Spleen (tissue), 11 donors: Measurements from ENCODE around the gene TACC2. TPM values are rescaled to one million over a fixed set of nuclear protein-coding genes. Genes with fewer than 3 reads are reported as not detected.
"Not testable (repeated sequence)": the region's sequence is repeated elsewhere in the genome, so short reads cannot be mapped to it uniquely, and the experiment has no call there.

Source experiments
- DNase-seq: peaks from one replicate; pipeline ENCODE4 v3.0.0-alpha.2; 2020
- H3K27ac ChIP-seq, 8 donors: fragments of 200-600 bp; sonication (generic) in 7 of 8; 1 replicate in 4 of 8; 2 replicates in 4 of 8; pipeline versions ENCODE4 v1.5.0 to v1.8.0; 2016 to 2021; ENCODE audit warnings: inconsistent platforms in 4 of 8, mild to moderate bottlenecking in 4 of 8, moderate library complexity in 1 of 8
- H3K27me3 ChIP-seq, 7 donors: fragments of 200-600 bp; sonication (generic) in 6 of 7; replicated peaks in 1 of 7; 1 replicate in 4 of 7; 2 replicates in 3 of 7; pipeline versions ENCODE4 v1.5.0 to v1.8.0; 2016 to 2021; ENCODE audit warnings: inconsistent platforms in 3 of 7, mild to moderate bottlenecking in 1 of 7
- H3K36me3 ChIP-seq, 6 donors: fragments of 200-600 bp; sonication (generic) in 5 of 6; 1 replicate in 4 of 6; 2 replicates in 2 of 6; pipeline versions ENCODE4 v1.5.0 to v1.8.0; 2016 to 2021; ENCODE audit warnings: inconsistent platforms in 2 of 6
- H3K4me1 ChIP-seq, 6 donors: fragments of 200-600 bp; sonication (generic) in 5 of 6; 1 replicate in 3 of 6; 2 replicates in 3 of 6; pipeline versions ENCODE4 v1.5.0 to v1.8.0; 2016 to 2021; ENCODE audit warnings: inconsistent platforms in 3 of 6
- H3K4me3 ChIP-seq, 8 donors: fragments of 200-600 bp; sonication (generic) in 7 of 8; 1 replicate in 4 of 8; 2 replicates in 4 of 8; pipeline versions ENCODE4 v1.5.0 to v1.8.0; 2016 to 2021; ENCODE audit warnings: inconsistent platforms in 4 of 8, mild to moderate bottlenecking in 4 of 8, moderate library complexity in 2 of 8
- H3K9me3 ChIP-seq, 8 donors: fragments of 200-600 bp; sonication (generic) in 7 of 8; 1 replicate in 4 of 8; 2 replicates in 4 of 8; pipeline versions ENCODE4 v1.5.0 to v1.8.0; 2016 to 2021; ENCODE audit warnings: inconsistent platforms in 4 of 8
- POLR2A ChIP-seq, 3 donors: fragments of 450-650 bp; IDR thresholded peaks; one replicate each; pipeline ENCODE4 v1.5.1; 2017; ENCODE audit warnings: antibody characterized with exemption in 3 of 3, mild to moderate bottlenecking in 1 of 3
- POLR2AphosphoS5 ChIP-seq, 3 donors: sonication (generic); formaldehyde crosslinking; IDR thresholded peaks; one replicate each; pipeline ENCODE4 v1.5.1; 2017; ENCODE audit warnings: antibody characterized with exemption in 3 of 3
- WGBS, 5 donors: extraction: QIAGEN DNeasy Blood & Tissue Kit in 3 of 5; methylation state at CpG; one replicate each; pipeline versions ENCODE4 v1.1.5 to v1.1.7; 2013 to 2018; 5-methylcytosine and 5-hydroxymethylcytosine counted together
- intact Hi-C: fragments of 100-400 bp; cut with DNase I; formaldehyde crosslinking; loops from one replicate; pipeline ENCODE4 v1.15.0; 2023; ENCODE audit warnings: low total_unique reads
- polyA plus RNA-seq, 3 donors: library from polyadenylated mRNA; stranded (reverse); fragments of 200-250 nt; gene quantifications; one replicate each; pipeline ENCODE4 v1.2.1, GENCODE V29; 2013
- total RNA-seq, 7 donors: library from RNA; depleted of rRNA in 3 of 7; stranded (reverse); fragments of >200 nt in 3 of 7; fragmentation: NEBNext Ultra II Directional in 4 of 7; extraction: Animal tissue kit (Norgen Biotek cat#: 25700) in 4 of 7; gene quantifications; one replicate each; pipeline versions ENCODE4 v1.1.0 to v1.2.1, GENCODE V29; 2016 to 2021
- TF ChIP-seq, protein P1 (sequence below), 11 experiments: fragments of 200-600 bp in 7 of 11; fragments of 450-650 bp in 4 of 11; sonication (generic) in 4 of 11; IDR thresholded peaks in 8 of 11; conservative IDR thresholded peaks in 3 of 11; 1 replicate in 7 of 11; 2 replicates in 4 of 11; pipeline versions ENCODE4 v1.4.0 to v1.8.0; 2016 to 2021; ENCODE audit warnings: antibody characterized with exemption in 11 of 11, inconsistent platforms in 4 of 11, mild to moderate bottlenecking in 1 of 11
- donor health status: healthy with polysubstance abuse.
- donor health status: DM: no; HTN: no; CAD: no; lungs with moderate emphysema.
- donor health status: DM: no; HTN: no; CAD: no.
- donor health status: Bipolar disorder and iron deficiency.
- donor health status: healthy.
- donor health status: DM: no; HTN: no; CAD: no.
- donor health status: DM: yes; HTN: yes; CAD: no.

Gene TACC2
- total and polyA plus RNA-seq, 10 donors = 2.4 to 13.9 (median 4.5) TPM

DNA sequence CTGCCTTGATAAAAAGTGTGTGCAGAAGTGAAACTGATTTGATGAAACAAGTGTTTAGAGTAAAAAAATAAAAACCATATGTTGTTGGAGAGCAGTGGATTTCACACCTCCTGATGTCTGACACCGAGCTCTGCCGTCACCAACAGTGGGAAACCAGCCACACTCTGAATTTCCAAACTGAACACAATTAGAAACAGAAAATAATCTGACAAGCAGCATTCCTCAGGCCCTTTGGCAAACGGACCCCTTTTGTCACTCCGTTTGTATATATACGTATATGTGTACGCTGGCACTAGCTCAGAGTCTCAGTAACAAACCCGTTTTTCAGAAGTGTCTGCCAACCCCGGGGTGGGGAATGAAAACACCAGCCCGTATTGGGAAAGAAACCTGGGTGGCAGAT lies 32.4 kb downstream of the TACC2 start:
- WGBS, 5 donors = 73 to 82% (median 80%) methylated on average over 9 of the region's 9 CpGs
- Histone ChIP-seq H3K4me3 (no peak overlapping the region), H3K4me1 (no peaks in the 10 kb centered on the region), H3K27ac (no peak overlapping the region), H3K9me3 (no peaks in the 10 kb centered on the region), H3K27me3 (peaks cover 0 to 13% (median 0%) of the 10 kb centered on the region in 7 donors), H3K36me3 (no peaks in the 10 kb centered on the region)
- TF ChIP-seq, protein P1, sequence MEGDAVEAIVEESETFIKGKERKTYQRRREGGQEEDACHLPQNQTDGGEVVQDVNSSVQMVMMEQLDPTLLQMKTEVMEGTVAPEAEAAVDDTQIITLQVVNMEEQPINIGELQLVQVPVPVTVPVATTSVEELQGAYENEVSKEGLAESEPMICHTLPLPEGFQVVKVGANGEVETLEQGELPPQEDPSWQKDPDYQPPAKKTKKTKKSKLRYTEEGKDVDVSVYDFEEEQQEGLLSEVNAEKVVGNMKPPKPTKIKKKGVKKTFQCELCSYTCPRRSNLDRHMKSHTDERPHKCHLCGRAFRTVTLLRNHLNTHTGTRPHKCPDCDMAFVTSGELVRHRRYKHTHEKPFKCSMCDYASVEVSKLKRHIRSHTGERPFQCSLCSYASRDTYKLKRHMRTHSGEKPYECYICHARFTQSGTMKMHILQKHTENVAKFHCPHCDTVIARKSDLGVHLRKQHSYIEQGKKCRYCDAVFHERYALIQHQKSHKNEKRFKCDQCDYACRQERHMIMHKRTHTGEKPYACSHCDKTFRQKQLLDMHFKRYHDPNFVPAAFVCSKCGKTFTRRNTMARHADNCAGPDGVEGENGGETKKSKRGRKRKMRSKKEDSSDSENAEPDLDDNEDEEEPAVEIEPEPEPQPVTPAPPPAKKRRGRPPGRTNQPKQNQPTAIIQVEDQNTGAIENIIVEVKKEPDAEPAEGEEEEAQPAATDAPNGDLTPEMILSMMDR (IDR thresholded peaks at IDR 0.05 in 8 of 11, conservative IDR thresholded peaks at IDR 0.05 in 3 of 11) = no peak
- intact Hi-C loops = no loop called here
- DNase-seq = no peak

DNA sequence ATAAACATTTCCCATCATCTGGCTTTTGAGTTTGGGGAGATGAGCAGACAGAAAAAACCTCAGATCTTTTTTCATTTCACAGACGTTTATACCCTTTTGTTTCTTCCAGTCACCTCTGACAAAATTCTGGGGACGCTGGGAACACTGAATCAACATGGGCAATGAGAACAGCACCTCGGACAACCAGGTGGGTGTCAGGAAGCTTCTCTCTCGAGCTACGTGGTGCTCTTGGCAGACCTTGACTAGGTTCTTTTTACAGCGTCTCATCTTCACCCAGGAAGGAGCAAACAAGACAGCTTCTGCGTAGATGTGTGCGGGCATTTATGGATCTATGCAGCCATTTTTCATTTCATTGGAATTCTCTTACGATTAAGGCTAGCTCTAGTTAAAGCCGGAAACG lies 32.9 kb downstream of the TACC2 start:
- WGBS, 5 donors = 79 to 86% (median 82%) methylated on average over 11 of the region's 11 CpGs
- DNase-seq = no peak
- H3K27ac ChIP-seq = no peak overlapping the region

DNA sequence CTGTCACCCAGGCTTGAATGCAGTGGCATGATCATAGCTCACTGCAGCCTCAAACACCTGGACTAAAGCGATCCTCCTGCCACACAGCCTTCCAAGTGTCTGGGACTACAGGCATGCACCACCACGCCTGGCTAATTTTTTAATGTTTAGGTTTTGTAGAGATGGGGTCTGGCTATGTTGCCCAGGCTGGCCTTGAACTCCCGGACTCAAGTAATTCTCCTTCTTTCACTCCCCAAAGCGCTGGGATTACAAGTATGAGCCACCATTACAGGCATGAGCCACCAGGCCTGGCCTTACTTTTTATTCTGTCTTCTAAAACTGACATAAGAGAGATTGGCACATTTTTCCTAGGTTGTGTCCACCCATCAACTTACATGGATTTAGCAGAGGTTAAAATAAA lies 33.3 kb downstream of the TACC2 start:
- H3K9me3 ChIP-seq = no peaks in the 10 kb centered on the region
- DNase-seq = no peak
- intact Hi-C loops = no loop called here
- H3K4me3 ChIP-seq = no peak overlapping the region
- H3K4me1 ChIP-seq = no peaks in the 10 kb centered on the region
- peaks cover 0 to 13% (median 0%) of the 10 kb centered on the region in 7 donors for H3K27me3 ChIP-seq
- no peak for TF ChIP-seq POLR2A (IDR thresholded peaks at IDR 0.05)
- TF ChIP-seq, protein P1 (IDR thresholded peaks at IDR 0.05 in 8 of 11, conservative IDR thresholded peaks at IDR 0.05 in 3 of 11) = no peak
- TF ChIP-seq POLR2AphosphoS5 (IDR thresholded peaks at IDR 0.05) = no peak
- no peaks in the 10 kb centered on the region for H3K36me3 ChIP-seq
- WGBS, 5 donors = 71 to 88% (median 81%) methylated on average over 4 of the region's 4 CpGs
- H3K27ac ChIP-seq = no peak overlapping the region

More for the DNA sequence above, 32.9 kb downstream of the TACC2 start:
- Histone ChIP-seq H3K9me3 (no peaks in the 10 kb centered on the region), H3K36me3 (no peaks in the 10 kb centered on the region), H3K4me3 (no peak overlapping the region), H3K4me1 (no peaks in the 10 kb centered on the region), H3K27me3 (peaks cover 0 to 13% (median 0%) of the 10 kb centered on the region in 7 donors)
- TF ChIP-seq, protein P1 (IDR thresholded peaks at IDR 0.05 in 8 of 11, conservative IDR thresholded peaks at IDR 0.05 in 3 of 11) = no peak
- no peak for TF ChIP-seq POLR2AphosphoS5 (IDR thresholded peaks at IDR 0.05)
- TF ChIP-seq POLR2A (IDR thresholded peaks at IDR 0.05) = no peak
- intact Hi-C loops = no loop called here

DNA sequence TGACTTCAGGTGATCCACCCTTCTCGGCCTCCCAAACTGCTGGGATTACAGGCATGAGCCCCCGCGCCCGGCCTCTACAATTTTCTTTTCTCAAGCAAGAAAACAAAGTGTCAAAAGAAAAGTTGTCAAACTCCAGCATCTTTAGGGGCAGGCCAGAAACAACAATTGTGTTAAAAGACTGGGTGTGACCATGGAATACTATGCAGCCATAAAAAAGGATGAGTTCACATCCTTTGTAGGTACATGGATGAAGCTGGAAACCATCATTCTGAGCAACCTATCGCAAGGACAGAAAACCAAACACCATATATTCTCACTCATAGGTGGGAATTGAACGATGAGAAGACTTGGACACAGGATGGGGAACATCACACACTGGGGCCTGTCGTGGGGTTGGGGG lies 34.3 kb downstream of the TACC2 start:
- H3K9me3 ChIP-seq, H3K27ac ChIP-seq: not testable (repeated sequence)

More for the DNA sequence above, 34.3 kb downstream of the TACC2 start:
- H3K36me3 ChIP-seq, DNase-seq, H3K4me3 ChIP-seq, intact Hi-C loops, H3K4me1 ChIP-seq: not testable (repeated sequence)
- H3K27me3 ChIP-seq = peaks cover 0 to 13% (median 0%) of the 10 kb centered on the region in 7 donors
- 93 to 97% (median 94%) methylated on average over 7 of the region's 7 CpGs for WGBS, 5 donors
